ENCODE measurements around the gene TBCA. TPM values are rescaled to one million over a fixed set of nuclear protein-coding genes. Genes with fewer than 3 reads are reported as not detected.

TBCA gene
- total and polyA plus RNA-seq, 5 donors from 2014 or later = 94.4 to 285 (median 197) TPM

GRCh38 chr5:77771452-77771851 lies 4.7 kb downstream of the TBCA start:
- peaks cover 22% of the 10 kb centered on the region for H3K36me3 ChIP-seq (ENCODE audit: control insufficient read depth, insufficient read depth, low read length)
- no peaks in the 10 kb centered on the region for H3K27me3 ChIP-seq (ENCODE audit: control insufficient read depth, insufficient read depth, low read length)
- peaks cover 44 to 79% (median 62%) of the 10 kb centered on the region in 4 donors for H3K4me1 Mint-ChIP-seq
- no peaks in the 10 kb centered on the region for H3K9me3 ChIP-seq (ENCODE audit: control insufficient read depth in 2 of 2, low read length in 2 of 2)
- peak in 1 of 3 donors; percentile 46 for DNase-seq
- peaks cover 57% of the 10 kb centered on the region for H3K4me1 ChIP-seq (ENCODE audit: control insufficient read depth, insufficient read depth, low read length, poor library complexity, severe bottlenecking)
- no peaks in the 10 kb centered on the region for H3K27me3 Mint-ChIP-seq
- no peak for ATAC-seq (ENCODE audit: low read depth in 2 of 2)
- peak overlapping the region; percentile 23 for H3K4me3 ChIP-seq (ENCODE audit: low read depth, low read length)
- H3K36me3 Mint-ChIP-seq = peaks cover 29% of the 10 kb centered on the region
- peaks cover 0 to 2% (median 0%) of the 10 kb centered on the region in 7 donors for H3K9me3 Mint-ChIP-seq
- H3K27ac Mint-ChIP-seq = peak overlapping the region in 1 of 3 donors; percentile 16
- no peak overlapping the region for H3K27ac ChIP-seq (ENCODE audit: insufficient read depth, low read length, poor library complexity, severe bottlenecking)
- peak overlapping the region in 3 of 4 donors; percentile 28 to 71 (median 39) for H3K4me3 Mint-ChIP-seq

GRCh38 chr5:77770293-77771005 lies 5.7 kb downstream of the TBCA start:
- no peaks in the 10 kb centered on the region for H3K9me3 ChIP-seq (ENCODE audit: control insufficient read depth in 2 of 2, low read length in 2 of 2)
- H3K27me3 Mint-ChIP-seq = no peaks in the 10 kb centered on the region
- peak overlapping the region; percentile 13 for H3K4me3 ChIP-seq (ENCODE audit: low read depth, low read length)
- peaks cover 22% of the 10 kb centered on the region for H3K36me3 ChIP-seq (ENCODE audit: control insufficient read depth, insufficient read depth, low read length)
- H3K27ac ChIP-seq (ENCODE audit: insufficient read depth, low read length, poor library complexity, severe bottlenecking) = no peak overlapping the region
- DNase-seq = no peak
- H3K4me3 Mint-ChIP-seq = peak overlapping the region in 1 of 4 donors; percentile 89
- no peak overlapping the region for H3K27ac Mint-ChIP-seq
- peaks cover 0 to 2% (median 0%) of the 10 kb centered on the region in 7 donors for H3K9me3 Mint-ChIP-seq
- H3K4me1 Mint-ChIP-seq = peaks cover 48 to 77% (median 66%) of the 10 kb centered on the region in 4 donors
- peaks cover 32% of the 10 kb centered on the region for H3K36me3 Mint-ChIP-seq
- no peak for ATAC-seq (ENCODE audit: low read depth in 2 of 2)
- H3K27me3 ChIP-seq (ENCODE audit: control insufficient read depth, insufficient read depth, low read length) = no peaks in the 10 kb centered on the region
- peaks cover 53% of the 10 kb centered on the region for H3K4me1 ChIP-seq (ENCODE audit: control insufficient read depth, insufficient read depth, low read length, poor library complexity, severe bottlenecking)

- Histone ChIP-seq H3K36me3 (ENCODE audit: control insufficient read depth, insufficient read depth, low read length) (peaks cover 22% of the 10 kb centered on the region), H3K27me3 (ENCODE audit: control insufficient read depth, insufficient read depth, low read length) (no peaks in the 10 kb centered on the region), H3K27ac (ENCODE audit: insufficient read depth, low read length, poor library complexity, severe bottlenecking) (no peak overlapping the region), H3K9me3 (ENCODE audit: control insufficient read depth in 2 of 2, low read length in 2 of 2) (no peaks in the 10 kb centered on the region), H3K4me3 (ENCODE audit: low read depth, low read length) (no peak overlapping the region), H3K4me1 (ENCODE audit: control insufficient read depth, insufficient read depth, low read length, poor library complexity, severe bottlenecking) (peaks cover 38% of the 10 kb centered on the region)
- ATAC-seq (ENCODE audit: low read depth in 2 of 2) = no peak
- H3K27me3 Mint-ChIP-seq = no peaks in the 10 kb centered on the region
- no peak overlapping the region for H3K27ac Mint-ChIP-seq
- H3K9me3 Mint-ChIP-seq = peaks cover 0 to 2% (median 0%) of the 10 kb centered on the region in 7 donors
- H3K36me3 Mint-ChIP-seq = peaks cover 34% of the 10 kb centered on the region
- peak overlapping the region in 1 of 4 donors; percentile 56 for H3K4me3 Mint-ChIP-seq
- DNase-seq = no peak
- H3K4me1 Mint-ChIP-seq = peaks cover 39 to 71% (median 58%) of the 10 kb centered on the region in 4 donors
Observed at GRCh38 chr5:77768978-77769377, 7.2 kb downstream of the TBCA start.

- peaks cover 0 to 4% of the 10 kb centered on the region in 2 experiments for H3K9me3 ChIP-seq (ENCODE audit: control insufficient read depth in 2 of 2, low read length in 2 of 2)
- Mint-ChIP-seq H3K27ac (no peak overlapping the region), H3K4me3 (no peak overlapping the region), H3K9me3 (peaks cover 0 to 2% (median 0%) of the 10 kb centered on the region in 7 donors), H3K4me1 (peaks cover 45 to 62% (median 50%) of the 10 kb centered on the region in 4 donors), H3K36me3 (peaks cover 37% of the 10 kb centered on the region), H3K27me3 (no peaks in the 10 kb centered on the region)
- H3K27ac ChIP-seq (ENCODE audit: insufficient read depth, low read length, poor library complexity, severe bottlenecking) = no peak overlapping the region
- DNase-seq = no peak
- no peaks in the 10 kb centered on the region for H3K27me3 ChIP-seq (ENCODE audit: control insufficient read depth, insufficient read depth, low read length)
- no peak for ATAC-seq (ENCODE audit: low read depth in 2 of 2)
- peaks cover 19% of the 10 kb centered on the region for H3K36me3 ChIP-seq (ENCODE audit: control insufficient read depth, insufficient read depth, low read length)
- no peak overlapping the region for H3K4me3 ChIP-seq (ENCODE audit: low read depth, low read length)
- H3K4me1 ChIP-seq (ENCODE audit: control insufficient read depth, insufficient read depth, low read length, poor library complexity, severe bottlenecking) = peaks cover 31% of the 10 kb centered on the region
Observed at GRCh38 chr5:77767301-77767700, 8.8 kb downstream of the TBCA start.

- Mint-ChIP-seq H3K27ac (no peak overlapping the region), H3K27me3 (no peaks in the 10 kb centered on the region), H3K4me3 (no peak overlapping the region), H3K9me3 (peaks cover 0 to 5% (median 0%) of the 10 kb centered on the region in 7 donors), H3K4me1 (peaks cover 32 to 47% (median 39%) of the 10 kb centered on the region in 4 donors), H3K36me3 (peaks cover 38% of the 10 kb centered on the region)
- Histone ChIP-seq H3K27me3 (ENCODE audit: control insufficient read depth, insufficient read depth, low read length) (no peaks in the 10 kb centered on the region), H3K36me3 (ENCODE audit: control insufficient read depth, insufficient read depth, low read length) (peaks cover 2% of the 10 kb centered on the region), H3K4me3 (ENCODE audit: low read depth, low read length) (no peak overlapping the region), H3K9me3 (ENCODE audit: control insufficient read depth in 2 of 2, low read length in 2 of 2) (peaks cover 0 to 4% of the 10 kb centered on the region in 2 experiments), H3K27ac (ENCODE audit: insufficient read depth, low read length, poor library complexity, severe bottlenecking) (no peak overlapping the region), H3K4me1 (ENCODE audit: control insufficient read depth, insufficient read depth, low read length, poor library complexity, severe bottlenecking) (peaks cover 4% of the 10 kb centered on the region)
- ATAC-seq (ENCODE audit: low read depth in 2 of 2) = no peak
- DNase-seq = no peak
Observed at GRCh38 chr5:77761606-77762005, 14.5 kb downstream of the TBCA start.

GRCh38 chr5:77758141-77758938 lies 17.8 kb downstream of the TBCA start:
- H3K4me1 Mint-ChIP-seq = peaks cover 35 to 51% (median 44%) of the 10 kb centered on the region in 4 donors

GRCh38 chr5:77751328-77752023 lies 24.7 kb downstream of the TBCA start:
- Histone ChIP-seq H3K27me3 (ENCODE audit: control insufficient read depth, insufficient read depth, low read length) (no peaks in the 10 kb centered on the region), H3K4me3 (ENCODE audit: low read depth, low read length) (no peak overlapping the region), H3K36me3 (ENCODE audit: control insufficient read depth, insufficient read depth, low read length) (no peaks in the 10 kb centered on the region), H3K9me3 (ENCODE audit: control insufficient read depth in 2 of 2, low read length in 2 of 2) (no peaks in the 10 kb centered on the region), H3K27ac (ENCODE audit: insufficient read depth, low read length, poor library complexity, severe bottlenecking) (no peak overlapping the region), H3K4me1 (ENCODE audit: control insufficient read depth, insufficient read depth, low read length, poor library complexity, severe bottlenecking) (no peaks in the 10 kb centered on the region)
- Mint-ChIP-seq H3K27ac (peak overlapping the region in 1 of 3 donors; percentile 43), H3K4me3 (no peak overlapping the region), H3K27me3 (no peaks in the 10 kb centered on the region), H3K36me3 (peaks cover 6% of the 10 kb centered on the region), H3K9me3 (peaks cover 0 to 3% (median 0%) of the 10 kb centered on the region in 7 donors), H3K4me1 (peaks cover 38 to 55% (median 41%) of the 10 kb centered on the region in 4 donors)
- no peak for ATAC-seq (ENCODE audit: low read depth in 2 of 2)
- DNase-seq = no peak

More at GRCh38 chr5:77758141-77758938, 17.8 kb downstream of the TBCA start:
- H3K27ac ChIP-seq (ENCODE audit: insufficient read depth, low read length, poor library complexity, severe bottlenecking) = no peak overlapping the region
- Mint-ChIP-seq H3K4me3 (no peak overlapping the region), H3K27me3 (no peaks in the 10 kb centered on the region), H3K27ac (no peak overlapping the region), H3K36me3 (peaks cover 34% of the 10 kb centered on the region), H3K9me3 (peaks cover 0 to 4% (median 0%) of the 10 kb centered on the region in 7 donors)
- H3K36me3 ChIP-seq (ENCODE audit: control insufficient read depth, insufficient read depth, low read length) = peaks cover 2% of the 10 kb centered on the region
- H3K9me3 ChIP-seq (ENCODE audit: control insufficient read depth in 2 of 2, low read length in 2 of 2) = peaks cover 0 to 1% of the 10 kb centered on the region in 2 experiments
- H3K4me3 ChIP-seq (ENCODE audit: low read depth, low read length) = no peak overlapping the region
- peaks cover 4% of the 10 kb centered on the region for H3K4me1 ChIP-seq (ENCODE audit: control insufficient read depth, insufficient read depth, low read length, poor library complexity, severe bottlenecking)
- no peak for ATAC-seq (ENCODE audit: low read depth in 2 of 2)
- no peak for DNase-seq
- no peaks in the 10 kb centered on the region for H3K27me3 ChIP-seq (ENCODE audit: control insufficient read depth, insufficient read depth, low read length)
